Esophagus muscularis mucosa (tissue), 4 donors: ENCODE results near the gene TTC3.

Experiments
- EP300 ChIP-seq: sonication (generic); formaldehyde crosslinking; IDR thresholded peaks from one replicate; pipeline ENCODE4 v1.6.1; 2017; ENCODE audit warnings: antibody characterized with exemption
- POLR2A ChIP-seq: fragments of 450-650 bp; IDR thresholded peaks from one replicate; pipeline ENCODE4 v1.6.1; 2017; ENCODE audit warnings: antibody characterized with exemption, moderate library complexity, mild to moderate bottlenecking, low read depth
- POLR2AphosphoS5 ChIP-seq, 2 donors: sonication (generic); formaldehyde crosslinking; IDR thresholded peaks; one replicate each; pipeline ENCODE4 v1.6.1; 2017; ENCODE audit warnings: antibody characterized with exemption in 2 of 2
- TF ChIP-seq, protein P1 (sequence below), 3 experiments: fragments of 200-600 bp in 2 of 3; fragments of 450-650 bp in 1 of 3; sonication (generic) in 2 of 3; IDR thresholded peaks; one replicate each; pipeline ENCODE4 v1.5.1; 2017 to 2019; ENCODE audit warnings: antibody characterized with exemption in 3 of 3, mild to moderate bottlenecking in 2 of 3, moderate library complexity in 1 of 3

DNA sequence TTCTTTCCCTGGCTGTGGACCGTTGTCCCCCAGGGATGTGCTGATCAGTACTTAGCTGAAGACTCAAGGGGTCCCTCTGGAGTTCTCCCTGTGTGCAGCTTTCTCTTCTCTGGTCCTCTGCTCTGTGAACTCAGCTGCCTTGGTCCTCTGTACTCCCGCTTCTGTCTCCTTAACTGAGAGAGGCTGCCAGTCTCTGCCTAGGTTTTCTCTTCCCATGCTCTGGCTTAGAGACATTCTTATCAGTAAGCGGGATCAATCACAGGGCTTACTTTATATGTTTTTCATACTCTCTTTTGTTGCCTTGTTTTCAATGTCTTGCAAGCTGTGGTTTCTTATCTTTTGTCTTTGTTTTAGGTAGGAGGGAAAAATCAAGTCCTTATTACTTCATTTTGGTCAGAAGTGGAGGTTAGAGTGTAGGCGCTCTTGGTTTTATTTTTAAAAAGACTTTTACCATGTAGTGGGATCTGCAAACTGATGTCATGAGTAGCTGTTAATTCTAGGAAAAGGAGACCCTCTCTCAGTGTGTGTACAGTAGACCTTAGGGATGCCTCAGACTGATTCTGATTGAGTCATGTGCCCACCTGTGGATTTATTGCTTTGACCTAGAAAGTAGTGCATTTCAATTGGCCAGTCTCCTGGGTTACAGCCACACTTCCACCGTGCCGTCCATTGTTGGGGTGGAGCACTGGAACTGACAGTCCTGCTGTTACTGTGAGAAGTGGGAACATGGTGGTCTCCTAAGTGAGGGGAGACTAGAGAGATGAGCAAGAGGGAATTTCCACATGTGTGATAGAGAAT, 46.6 kb downstream of the TTC3 start:
- TF ChIP-seq POLR2A, result no peak
- TF ChIP-seq, protein P1, sequence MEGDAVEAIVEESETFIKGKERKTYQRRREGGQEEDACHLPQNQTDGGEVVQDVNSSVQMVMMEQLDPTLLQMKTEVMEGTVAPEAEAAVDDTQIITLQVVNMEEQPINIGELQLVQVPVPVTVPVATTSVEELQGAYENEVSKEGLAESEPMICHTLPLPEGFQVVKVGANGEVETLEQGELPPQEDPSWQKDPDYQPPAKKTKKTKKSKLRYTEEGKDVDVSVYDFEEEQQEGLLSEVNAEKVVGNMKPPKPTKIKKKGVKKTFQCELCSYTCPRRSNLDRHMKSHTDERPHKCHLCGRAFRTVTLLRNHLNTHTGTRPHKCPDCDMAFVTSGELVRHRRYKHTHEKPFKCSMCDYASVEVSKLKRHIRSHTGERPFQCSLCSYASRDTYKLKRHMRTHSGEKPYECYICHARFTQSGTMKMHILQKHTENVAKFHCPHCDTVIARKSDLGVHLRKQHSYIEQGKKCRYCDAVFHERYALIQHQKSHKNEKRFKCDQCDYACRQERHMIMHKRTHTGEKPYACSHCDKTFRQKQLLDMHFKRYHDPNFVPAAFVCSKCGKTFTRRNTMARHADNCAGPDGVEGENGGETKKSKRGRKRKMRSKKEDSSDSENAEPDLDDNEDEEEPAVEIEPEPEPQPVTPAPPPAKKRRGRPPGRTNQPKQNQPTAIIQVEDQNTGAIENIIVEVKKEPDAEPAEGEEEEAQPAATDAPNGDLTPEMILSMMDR (IDR thresholded peaks at IDR 0.05), result no peak
- TF ChIP-seq EP300, result no peak
- TF ChIP-seq POLR2AphosphoS5 (IDR thresholded peaks at IDR 0.05), result no peak
